Activated T-cell treated with anti-CD3 and anti-CD28 coated beads, Interleukin-2, amount 50 U/mL, for 72 hours (primary cell): Measurements from ENCODE around the gene APBB2. TPM values are rescaled to one million over a fixed set of nuclear protein-coding genes. Genes with fewer than 3 reads are reported as not detected.

ENCODE experiments used
- ATAC-seq, 2 donors: fragments of 150-1000 bp; cut with Tn5 transposase; replicated peaks in 1 of 2; 2 replicates each; pipeline ENCODE4 v1.10.0; 2021; ENCODE audit warnings: moderate library complexity in 2 of 2, mild to moderate bottlenecking in 1 of 2
- DNase-seq, 2 donors: peaks; one replicate each; pipeline ENCODE4 v3.0.0; 2021 to 2022; ENCODE audit warnings: mixed read lengths in 1 of 2
- H3K27ac Mint-ChIP-seq: one replicate; pipeline ENCODE4 v1.8.0; 2022; ENCODE audit warnings: mild to moderate bottlenecking, moderate library complexity, mixed read lengths
- H3K27me3 Mint-ChIP-seq: one replicate; pipeline ENCODE4 v1.8.0; 2022; ENCODE audit warnings: low read depth, mixed read lengths
- H3K36me3 Mint-ChIP-seq, 2 donors: one replicate each; pipeline ENCODE4 v1.8.0; 2022; ENCODE audit warnings: mixed read lengths in 2 of 2, mild to moderate bottlenecking in 1 of 2; ENCODE audit not compliant: insufficient read depth in 2 of 2
- H3K4me1 Mint-ChIP-seq: one replicate; pipeline ENCODE4 v1.8.0; 2022; ENCODE audit warnings: low read depth, mixed read lengths
- H3K4me3 Mint-ChIP-seq, 2 donors: one replicate each; pipeline ENCODE4 v1.8.0; 2022; ENCODE audit warnings: mild to moderate bottlenecking in 2 of 2, mixed read lengths in 2 of 2, moderate library complexity in 2 of 2
- H3K9me3 Mint-ChIP-seq, 2 donors: one replicate each; pipeline ENCODE4 v1.8.0; 2022; ENCODE audit warnings: mixed read lengths in 2 of 2
- total RNA-seq, 2 donors: library from RNA; stranded (reverse); gene quantifications; one replicate each; pipeline ENCODE4 v1.2.3, GENCODE V29; 2022

The APBB2 gene
- total RNA-seq, 2 donors from 2014 or later: 6.8 to 8.6 TPM

DNA sequence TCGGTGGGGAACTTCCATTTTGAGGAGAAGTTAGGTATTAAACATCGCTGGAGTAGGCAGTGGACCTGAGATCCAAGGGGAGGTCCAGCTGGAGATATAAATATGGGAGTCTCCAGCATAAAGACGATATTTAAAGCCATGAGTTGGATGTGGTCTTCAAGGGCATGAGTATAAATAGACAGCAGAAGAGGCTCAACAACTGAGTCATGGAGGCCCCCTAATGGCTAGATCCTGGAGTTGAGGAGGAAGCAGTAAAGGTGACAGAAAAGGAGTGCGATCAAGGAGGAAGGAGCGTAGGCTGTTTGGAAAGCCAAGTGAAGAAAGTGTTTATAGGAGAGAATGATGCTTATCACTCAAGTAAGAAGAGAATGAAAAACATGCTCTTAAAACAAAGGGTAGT lies 18.1 kb upstream of the APBB2 start:
- no peak for ATAC-seq
- no peaks in the 10 kb centered on the region for H3K9me3 Mint-ChIP-seq
- H3K4me1 Mint-ChIP-seq: no peaks in the 10 kb centered on the region
- DNase-seq: no peak
- H3K27me3 Mint-ChIP-seq: peaks cover 7% of the 10 kb centered on the region
- no peak overlapping the region for H3K4me3 Mint-ChIP-seq
- H3K36me3 Mint-ChIP-seq: no peaks in the 10 kb centered on the region
- no peak overlapping the region for H3K27ac Mint-ChIP-seq

DNA sequence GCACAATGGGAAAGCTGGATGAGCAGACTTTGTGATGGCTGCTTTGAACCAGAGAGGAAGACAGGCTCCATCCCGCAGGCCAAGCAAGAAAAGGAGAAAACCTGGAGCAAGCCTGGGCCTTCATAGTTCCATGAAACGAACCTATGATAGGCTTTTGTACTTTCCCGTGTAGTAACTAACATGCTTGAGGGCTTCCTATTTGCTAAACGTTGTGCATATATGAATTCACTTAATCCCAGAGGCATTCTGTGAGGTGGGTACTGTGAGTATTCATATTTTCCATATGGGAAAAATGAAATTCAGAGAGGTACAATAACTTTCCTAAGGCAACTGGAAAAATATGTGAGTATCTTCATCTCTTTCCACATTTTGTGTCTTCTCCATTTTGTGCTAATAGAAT lies 13.6 kb upstream of the APBB2 start:
- ATAC-seq: no peak
- peaks cover 7% of the 10 kb centered on the region for H3K27me3 Mint-ChIP-seq
- H3K36me3 Mint-ChIP-seq: no peaks in the 10 kb centered on the region
- DNase-seq: no peak
- no peaks in the 10 kb centered on the region for H3K4me1 Mint-ChIP-seq
- no peak overlapping the region for H3K4me3 Mint-ChIP-seq
- no peak overlapping the region for H3K27ac Mint-ChIP-seq
- no peaks in the 10 kb centered on the region for H3K9me3 Mint-ChIP-seq

- peaks cover 37% of the 10 kb centered on the region for H3K27me3 Mint-ChIP-seq
- ATAC-seq (no peak), DNase-seq (no peak)
- no peaks in the 10 kb centered on the region for H3K36me3 Mint-ChIP-seq
- peaks cover under 1% of the 10 kb centered on the region for H3K4me1 Mint-ChIP-seq
- no peaks in the 10 kb centered on the region for H3K9me3 Mint-ChIP-seq
- no peak overlapping the region for H3K27ac Mint-ChIP-seq
- no peak overlapping the region for H3K4me3 Mint-ChIP-seq
Measured at GRCh38 chr4:41221850-41222645, 7.7 kb upstream of the APBB2 start.

GRCh38 chr4:41219421-41219950 lies 5.1 kb upstream of the APBB2 start:
- ATAC-seq (no peak), DNase-seq (no peak)
- H3K27me3 Mint-ChIP-seq: peaks cover 55% of the 10 kb centered on the region
- no peaks in the 10 kb centered on the region for H3K9me3 Mint-ChIP-seq
- peaks cover 12% of the 10 kb centered on the region for H3K4me1 Mint-ChIP-seq
- peaks cover 2 to 3% of the 10 kb centered on the region in 2 donors for H3K36me3 Mint-ChIP-seq
- H3K27ac Mint-ChIP-seq: no peak overlapping the region
- H3K4me3 Mint-ChIP-seq: no peak overlapping the region

- Mint-ChIP-seq H3K4me1 (peaks cover 13% of the 10 kb centered on the region), H3K27ac (no peak overlapping the region), H3K36me3 (peaks cover 2 to 3% of the 10 kb centered on the region in 2 donors), H3K27me3 (peaks cover 56% of the 10 kb centered on the region), H3K4me3 (no peak overlapping the region), H3K9me3 (no peaks in the 10 kb centered on the region)
- ATAC-seq: no peak
- DNase-seq: no peak
Measured at GRCh38 chr4:41218703-41219102, 4.4 kb upstream of the APBB2 start.

DNA sequence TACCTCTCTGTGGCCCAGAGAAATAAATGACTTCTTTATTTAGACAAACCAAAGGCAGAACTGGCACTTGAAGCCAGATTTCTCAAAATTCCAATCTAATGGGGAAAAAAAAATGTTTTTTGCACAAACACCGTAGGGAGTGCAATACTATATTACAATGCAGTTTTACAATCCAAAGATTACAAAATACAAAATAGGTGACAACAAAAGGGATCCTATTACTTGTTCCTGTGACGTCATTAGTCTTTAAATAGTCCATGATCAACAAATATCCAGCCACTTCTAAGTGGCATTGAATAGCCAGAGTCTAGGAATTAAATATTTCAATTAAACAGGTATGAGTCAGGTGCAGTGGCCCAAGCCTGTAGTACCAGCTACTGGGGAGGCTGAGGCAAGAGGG lies 3.0 kb upstream of the APBB2 start:
- Mint-ChIP-seq H3K36me3 (peaks cover 2 to 3% of the 10 kb centered on the region in 2 donors), H3K4me1 (peaks cover 26% of the 10 kb centered on the region), H3K27me3 (peaks cover 69% of the 10 kb centered on the region), H3K4me3 (peak overlapping the region in 1 of 2 donors; percentile 97), H3K9me3 (no peaks in the 10 kb centered on the region), H3K27ac (peak overlapping the region; percentile 18)
- no peak for ATAC-seq
- DNase-seq: no peak

- Mint-ChIP-seq H3K27ac (peak overlapping the region; percentile 97), H3K4me1 (peaks cover 26% of the 10 kb centered on the region)
- ATAC-seq: no peak
Measured at GRCh38 chr4:41217020-41217333, 2.6 kb upstream of the APBB2 start.

GRCh38 chr4:41216294-41217019 lies 2.1 kb upstream of the APBB2 start:
- Mint-ChIP-seq H3K36me3 (peaks cover 2 to 3% of the 10 kb centered on the region in 2 donors), H3K27ac (peak overlapping the region; percentile 97), H3K4me3 (peak overlapping the region; percentile 90 to 97), H3K9me3 (no peaks in the 10 kb centered on the region), H3K27me3 (peaks cover 78% of the 10 kb centered on the region), H3K4me1 (peaks cover 26% of the 10 kb centered on the region)
- DNase-seq: peak; percentile 78 to 80
- peak; percentile 70 to 77 for ATAC-seq

More at GRCh38 chr4:41217020-41217333, 2.6 kb upstream of the APBB2 start:
- Mint-ChIP-seq H3K4me3 (peak overlapping the region; percentile 90 to 97), H3K27me3 (peaks cover 73% of the 10 kb centered on the region), H3K9me3 (no peaks in the 10 kb centered on the region), H3K36me3 (peaks cover 2 to 3% of the 10 kb centered on the region in 2 donors)
- DNase-seq: no peak

DNA sequence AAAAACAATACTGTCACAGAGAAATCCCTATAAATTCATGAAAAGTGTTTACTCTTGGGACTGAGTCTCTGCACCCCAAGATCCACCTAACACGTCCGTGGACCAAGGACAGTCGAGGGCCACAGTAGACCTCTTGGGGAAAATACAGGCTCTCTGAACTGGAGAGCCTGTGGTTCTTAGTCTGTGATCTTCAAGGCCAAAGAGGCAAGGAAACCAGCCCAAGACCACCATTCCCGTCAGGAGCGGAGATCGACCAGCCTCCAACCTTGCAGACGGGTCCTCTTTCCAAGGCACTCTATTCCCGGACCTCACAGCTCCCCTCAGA lies 1.6 kb upstream of the APBB2 start:
- peaks cover 74% of the 10 kb centered on the region for H3K27me3 Mint-ChIP-seq
- peak in 1 of 2 donors; percentile 20 for ATAC-seq
- H3K9me3 Mint-ChIP-seq: no peaks in the 10 kb centered on the region

GRCh38 chr4:41215155-41215554 lies 813 bp upstream of the APBB2 start:
- Mint-ChIP-seq H3K27ac (no peak overlapping the region), H3K27me3 (peaks cover 66% of the 10 kb centered on the region), H3K9me3 (no peaks in the 10 kb centered on the region), H3K4me3 (peak overlapping the region; percentile 90 to 97), H3K4me1 (peaks cover 26% of the 10 kb centered on the region), H3K36me3 (peaks cover 2 to 3% of the 10 kb centered on the region in 2 donors)
- no peak for DNase-seq
- no peak for ATAC-seq

More for the DNA sequence above, 1.6 kb upstream of the APBB2 start:
- no peak for DNase-seq
- peaks cover 26% of the 10 kb centered on the region for H3K4me1 Mint-ChIP-seq
- H3K36me3 Mint-ChIP-seq: peaks cover 2 to 3% of the 10 kb centered on the region in 2 donors
- peak overlapping the region; percentile 90 to 97 for H3K4me3 Mint-ChIP-seq
- peak overlapping the region; percentile 18 for H3K27ac Mint-ChIP-seq

GRCh38 chr4:41214825-41215146 lies 444 bp upstream of the APBB2 start:
- Mint-ChIP-seq H3K9me3 (no peaks in the 10 kb centered on the region), H3K4me3 (peak overlapping the region; percentile 90 to 97), H3K27me3 (peaks cover 62% of the 10 kb centered on the region), H3K27ac (no peak overlapping the region), H3K4me1 (peaks cover 26% of the 10 kb centered on the region), H3K36me3 (peaks cover 2 to 3% of the 10 kb centered on the region in 2 donors)
- no peak for ATAC-seq
- no peak for DNase-seq

DNA sequence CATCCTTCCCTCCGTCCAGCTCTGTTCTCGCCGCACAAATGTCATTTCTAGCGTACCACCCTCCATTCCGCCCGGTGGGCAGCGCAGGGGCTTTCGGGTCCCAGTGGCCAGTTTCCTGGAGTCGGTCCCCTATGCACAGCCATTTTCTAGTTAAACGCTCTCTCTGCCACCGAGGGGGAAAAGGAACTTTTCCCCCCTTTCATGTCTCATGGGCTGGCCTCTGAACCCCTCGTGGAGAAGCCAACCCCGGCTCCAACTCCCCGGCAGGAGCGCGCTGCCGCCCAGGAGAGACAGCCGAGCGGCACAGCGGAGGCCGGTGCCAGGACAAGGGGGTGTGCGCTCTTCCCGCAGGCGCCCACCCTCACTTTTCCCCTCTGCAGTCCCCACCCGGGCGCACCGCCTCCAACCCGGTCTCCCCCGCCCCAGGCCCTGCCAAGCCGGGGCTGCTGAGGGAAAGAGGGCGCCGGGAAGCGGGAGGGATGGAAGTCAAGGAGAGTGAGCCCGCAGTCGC lies 662 bp downstream of the APBB2 start:
- Mint-ChIP-seq H3K9me3 (no peaks in the 10 kb centered on the region), H3K4me1 (peaks cover 26% of the 10 kb centered on the region), H3K4me3 (peak overlapping the region; percentile 90 to 91), H3K27ac (no peak overlapping the region), H3K36me3 (peaks cover 2 to 3% of the 10 kb centered on the region in 2 donors), H3K27me3 (peaks cover 64% of the 10 kb centered on the region)
- DNase-seq: peak in 1 of 2 donors; percentile 22
- peak; percentile 3 to 10 for ATAC-seq

DNA sequence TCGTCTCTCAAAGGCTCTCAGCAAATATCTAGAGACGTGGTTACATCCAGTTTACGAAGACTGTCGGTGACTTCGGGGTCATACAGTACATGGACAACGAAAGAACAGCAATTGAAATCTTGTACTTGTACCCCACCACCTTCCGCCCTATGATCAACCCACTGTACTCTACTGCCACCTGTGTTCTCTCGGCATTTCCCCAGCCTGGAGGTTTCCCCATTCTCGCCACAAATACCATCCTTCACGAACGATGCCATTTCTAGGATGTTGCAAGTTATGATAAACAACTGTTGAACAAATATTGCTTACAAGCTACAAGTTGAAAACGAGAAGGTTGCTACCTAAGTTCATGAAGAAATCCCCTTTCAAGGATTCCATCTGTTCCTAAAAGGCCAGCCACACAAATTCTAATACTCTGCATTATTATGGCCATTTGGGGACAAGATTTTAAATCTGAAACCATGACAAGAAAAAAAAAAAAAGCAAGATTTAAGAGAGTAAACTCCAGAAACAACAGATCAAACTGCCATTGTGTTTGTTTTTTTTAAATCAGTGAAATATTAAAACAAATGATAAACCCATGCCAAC lies 1.6 kb downstream of the APBB2 start:
- ATAC-seq (no peak), DNase-seq (peak; percentile 19 to 20)
- H3K27ac Mint-ChIP-seq: no peak overlapping the region
- no peaks in the 10 kb centered on the region for H3K9me3 Mint-ChIP-seq
- peaks cover 2 to 3% of the 10 kb centered on the region in 2 donors for H3K36me3 Mint-ChIP-seq
- H3K27me3 Mint-ChIP-seq: peaks cover 63% of the 10 kb centered on the region
- H3K4me1 Mint-ChIP-seq: peaks cover 27% of the 10 kb centered on the region
- H3K4me3 Mint-ChIP-seq: peak overlapping the region; percentile 90 to 91
